HG03520 (cell line): ENCODE data around the gene FAM90A1.
"Not testable (repeated sequence)": the region's sequence is repeated elsewhere in the genome, so short reads cannot be mapped to it uniquely, and the experiment has no call there.

Source experiments
- ATAC-seq: cut with Tn5 transposase; IDR thresholded peaks from one replicate; pipeline ENCODE4 v1.9.1; 2021; ENCODE audit warnings: mild to moderate bottlenecking, moderate library complexity; ENCODE audit not compliant: unreplicated experiment

FAM90A1 gene

DNA sequence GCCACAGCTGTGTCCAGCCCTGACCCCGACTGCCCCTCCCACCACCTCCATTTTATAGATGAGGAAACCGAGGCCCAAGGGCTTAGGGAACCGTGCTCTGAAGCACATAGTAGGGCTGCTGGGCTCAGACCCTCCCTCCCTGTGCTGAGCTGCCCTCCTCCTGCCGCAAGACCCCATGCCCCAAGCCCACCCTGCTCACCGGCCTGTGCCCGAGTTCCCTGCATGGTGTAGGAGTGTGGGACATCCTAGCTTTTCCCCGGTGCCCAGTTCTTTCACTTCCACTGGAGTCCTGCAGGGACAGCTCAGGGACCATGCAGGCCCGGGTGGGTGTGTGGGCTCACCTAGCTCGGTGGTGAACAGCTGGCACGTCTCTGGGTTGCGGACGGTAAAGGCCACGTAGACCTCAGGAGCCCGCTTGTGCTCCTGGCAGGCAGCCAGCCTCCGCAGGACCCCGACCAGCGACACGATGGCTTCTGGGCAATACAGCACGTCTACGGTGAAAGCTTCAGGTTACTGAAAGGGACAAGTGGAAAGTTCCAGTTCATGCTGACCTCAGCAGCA is 6.6 kb upstream of the FAM90A1 start:
- not testable (repeated sequence) for ATAC-seq

DNA sequence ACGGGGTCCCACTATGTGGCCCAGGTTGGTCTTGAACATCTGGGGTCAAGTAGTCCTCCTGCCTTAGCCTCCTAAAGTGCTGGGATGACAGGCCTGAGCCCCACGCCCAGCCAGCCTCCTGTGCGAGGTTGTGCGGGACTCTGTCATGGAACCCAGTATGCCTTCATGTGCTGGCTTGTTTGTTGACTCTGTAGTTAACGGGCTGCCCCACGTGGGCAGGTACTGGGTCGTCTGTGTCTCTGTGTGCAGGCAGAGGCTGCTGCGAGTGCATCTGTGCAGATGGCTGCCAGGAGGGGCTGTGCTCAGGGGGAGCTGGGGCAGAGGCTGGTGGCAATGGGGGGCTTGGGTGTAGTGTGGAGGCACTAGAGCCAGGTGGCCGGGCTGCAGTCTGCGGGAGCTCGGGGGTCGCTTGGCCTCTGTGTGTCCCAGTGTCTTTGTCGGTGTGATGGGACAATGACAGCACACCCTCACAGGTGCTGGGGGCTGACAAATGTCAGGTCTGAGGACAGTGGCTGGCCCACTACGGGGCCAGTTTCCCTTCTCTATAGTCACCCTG is 6.0 kb upstream of the FAM90A1 start:
- not testable (repeated sequence) for ATAC-seq

DNA sequence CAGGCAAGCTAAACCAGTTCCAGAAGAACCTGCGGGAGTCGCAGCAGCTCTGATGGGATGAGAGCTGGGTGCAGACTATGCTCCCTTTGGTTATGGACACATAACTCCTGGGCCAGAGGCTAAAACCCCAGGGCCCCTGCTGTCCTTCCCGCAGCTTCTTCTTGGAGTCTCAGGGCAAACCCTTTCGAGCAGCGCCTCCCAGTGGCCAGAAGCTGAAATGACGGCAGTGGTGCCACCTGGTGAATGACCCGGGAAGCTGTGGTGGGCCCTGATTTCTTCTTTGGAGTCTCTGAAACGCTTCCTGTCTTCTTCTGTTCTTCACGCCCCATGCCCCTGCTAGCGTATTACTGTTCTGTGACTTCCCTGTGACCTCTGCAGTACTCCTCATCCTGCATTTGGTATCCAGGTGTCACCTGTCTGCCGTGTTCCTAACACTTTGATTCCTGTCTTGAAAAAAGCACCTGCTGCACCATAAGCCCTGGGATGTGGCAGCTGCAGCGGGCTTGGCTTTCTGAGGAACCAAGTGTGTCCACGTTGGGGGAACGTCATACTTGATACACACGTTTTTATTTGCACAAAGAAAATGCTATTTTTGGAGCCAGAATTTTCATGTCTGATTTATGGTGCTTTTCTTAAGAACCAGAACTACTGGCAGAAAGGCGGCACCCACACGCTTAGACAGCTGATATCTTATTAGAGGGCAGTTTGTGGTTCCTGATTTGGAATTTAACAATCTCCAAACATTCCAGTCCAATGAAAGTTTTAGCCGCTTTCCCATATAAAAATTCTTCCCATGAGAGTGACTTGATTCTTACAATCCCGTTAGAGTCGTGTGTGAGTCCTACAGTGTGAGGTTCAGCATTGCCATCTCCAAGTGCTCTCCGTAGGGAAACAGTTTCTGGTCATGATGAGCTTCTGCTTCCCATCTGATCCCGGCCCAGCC is 4.5 kb upstream of the FAM90A1 start:
- ATAC-seq = not testable (repeated sequence)

DNA sequence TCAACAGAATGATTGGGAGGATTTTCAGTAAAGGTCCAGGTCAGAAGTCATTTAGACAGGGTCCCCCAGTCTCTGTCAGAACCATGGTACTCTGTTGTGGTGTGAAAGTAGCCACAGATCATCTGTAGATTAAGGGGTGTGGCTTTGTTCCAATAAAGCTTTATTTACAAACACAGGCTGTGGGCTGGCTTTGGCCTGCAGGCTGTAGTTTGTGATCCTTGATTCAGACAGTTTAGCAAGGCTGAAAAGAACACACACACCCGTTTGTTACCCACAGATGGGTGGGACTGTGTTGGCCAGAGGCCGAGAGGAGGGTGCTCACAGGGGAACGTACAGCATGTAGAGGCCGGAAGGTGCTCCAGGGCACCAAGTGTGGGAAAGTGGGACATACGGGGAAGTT is 3.6 kb upstream of the FAM90A1 start:
- not testable (repeated sequence) for ATAC-seq

DNA sequence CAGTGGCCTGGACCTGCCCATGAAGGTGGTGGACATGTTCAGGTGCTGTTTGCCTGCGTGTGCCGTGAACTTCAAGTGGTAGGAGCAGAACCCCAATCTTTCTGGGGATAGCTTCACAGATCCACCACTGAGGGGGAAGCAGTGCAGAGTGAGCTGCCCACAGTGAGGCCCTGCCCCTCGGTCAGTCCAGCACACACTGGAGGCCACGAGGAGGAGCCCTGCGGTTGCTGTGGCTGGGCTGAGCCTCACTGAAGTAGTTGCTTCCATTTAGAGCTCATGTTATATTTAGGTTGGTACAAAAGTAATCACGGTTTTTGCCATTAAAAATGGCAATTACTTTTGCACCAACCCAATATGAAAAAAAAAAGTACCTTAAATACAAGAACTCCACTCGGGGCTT is 2.1 kb upstream of the FAM90A1 start:
- not testable (repeated sequence) for ATAC-seq

DNA sequence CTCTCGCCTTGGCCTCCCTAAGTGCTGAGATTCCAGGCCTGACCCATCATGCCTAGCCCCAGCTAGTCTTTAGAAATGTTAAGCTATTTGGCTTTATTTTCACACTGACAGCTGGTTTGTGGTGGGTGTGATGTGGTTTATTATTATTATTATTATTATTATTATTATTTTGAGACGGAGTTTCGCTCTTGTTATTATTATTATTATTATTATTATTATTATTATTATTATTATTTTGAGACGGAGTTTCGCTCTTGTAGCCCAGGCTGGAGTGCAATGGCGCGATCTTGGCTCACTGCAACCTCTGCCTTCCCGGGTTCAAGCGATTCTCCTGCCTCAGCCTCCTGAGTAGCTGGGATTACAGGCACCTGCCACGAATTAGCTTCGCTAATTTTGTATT is 1.2 kb upstream of the FAM90A1 start:
- ATAC-seq = not testable (repeated sequence)

DNA sequence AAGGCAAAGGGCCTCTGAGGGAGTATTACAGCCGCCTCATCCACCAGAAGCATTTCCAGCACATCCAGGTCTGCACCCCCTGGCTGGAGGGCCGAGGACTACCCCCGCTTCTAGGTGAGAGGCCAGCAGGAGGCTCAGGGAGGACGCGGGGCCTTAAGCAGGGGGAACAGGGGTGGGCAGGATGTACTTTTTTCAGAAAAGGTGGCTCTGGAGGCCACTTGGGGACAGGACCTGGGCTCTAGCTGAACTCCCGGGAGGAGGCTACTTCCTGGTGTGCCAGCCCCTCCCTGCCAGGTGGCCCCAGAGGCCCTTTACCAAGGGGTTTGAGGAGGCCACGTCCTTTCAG is 287 bp upstream of the FAM90A1 start:
- not testable (repeated sequence) for ATAC-seq

DNA sequence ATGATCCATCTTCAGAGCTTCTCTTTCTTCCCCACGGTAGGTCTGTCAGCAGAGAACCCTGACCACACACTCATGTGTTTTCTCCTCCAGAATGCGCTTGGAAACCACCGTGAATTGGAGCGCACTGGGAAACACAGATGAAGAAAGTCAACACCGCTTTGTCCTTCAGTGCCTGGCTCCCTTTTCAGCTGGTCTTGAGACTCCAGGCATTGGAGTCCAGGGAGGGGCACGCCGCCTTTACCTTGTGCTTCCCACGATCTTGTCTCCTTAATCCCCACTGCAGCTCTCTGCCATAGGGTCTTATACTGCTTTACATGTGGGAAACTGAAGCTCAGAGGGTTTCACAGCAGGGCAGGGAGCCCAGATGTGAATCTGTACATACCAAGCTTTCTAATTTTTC is 1.1 kb downstream of the FAM90A1 start:
- no peak for ATAC-seq

DNA sequence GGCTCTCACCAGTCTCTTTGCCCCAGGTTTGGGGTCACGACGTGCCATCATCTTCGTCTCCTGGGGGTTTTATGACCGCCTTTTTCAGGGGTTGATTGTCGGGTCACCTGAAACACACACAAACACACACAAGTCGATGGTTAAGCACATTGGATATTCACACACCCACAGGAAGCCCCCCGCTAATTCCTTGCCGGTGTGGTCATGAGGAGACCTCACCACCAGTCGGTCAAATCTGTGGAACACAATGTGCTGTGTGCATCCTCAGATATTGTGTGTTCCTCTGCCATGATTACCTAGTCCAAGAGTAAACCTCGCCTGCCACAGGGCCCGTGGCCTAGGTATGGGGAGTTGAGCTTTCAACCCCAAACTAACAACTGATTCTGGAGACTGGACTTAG is 2.6 kb downstream of the FAM90A1 start:
- not testable (repeated sequence) for ATAC-seq

DNA sequence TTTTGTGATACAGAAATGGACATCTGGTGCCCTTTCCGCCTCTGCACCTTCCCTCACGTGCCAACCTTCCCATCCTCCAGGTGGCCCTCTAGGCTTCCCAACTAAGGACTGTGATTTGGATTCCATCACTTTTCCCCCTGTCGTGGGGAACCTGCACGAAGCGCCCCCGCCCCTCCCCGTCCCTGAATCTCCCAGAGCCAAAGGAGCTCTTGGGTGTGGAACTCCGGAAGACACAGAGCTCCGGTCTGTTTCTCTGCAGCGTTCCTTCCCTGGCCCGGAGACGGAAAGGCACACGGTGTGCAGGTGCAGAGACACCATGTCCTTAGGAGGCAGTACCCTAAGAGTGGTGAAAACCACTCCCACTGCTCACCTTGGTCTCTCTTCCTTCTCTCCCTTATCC is 3.8 kb downstream of the FAM90A1 start:
- ATAC-seq = not testable (repeated sequence)

DNA sequence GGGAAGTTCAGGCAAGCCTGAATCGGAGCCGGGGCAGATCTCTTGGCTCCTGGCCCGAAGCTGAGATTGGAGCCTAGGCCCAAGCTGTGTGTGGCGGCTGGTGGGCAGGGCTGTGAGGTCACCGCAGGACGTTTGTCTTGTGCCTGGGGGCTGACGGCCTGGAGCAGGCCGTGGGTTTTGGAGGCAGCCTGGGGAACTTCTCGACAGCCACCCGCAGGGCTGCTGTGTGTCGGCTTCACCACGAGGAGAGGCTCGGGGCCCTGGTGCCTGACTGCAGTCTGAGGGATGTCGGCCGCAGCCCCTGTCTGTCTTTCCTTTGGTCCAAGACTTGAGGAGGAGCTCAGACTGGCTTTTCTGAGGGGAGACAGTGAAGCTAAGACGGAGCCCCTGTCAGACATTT is 5.1 kb downstream of the FAM90A1 start:
- ATAC-seq = not testable (repeated sequence)

DNA sequence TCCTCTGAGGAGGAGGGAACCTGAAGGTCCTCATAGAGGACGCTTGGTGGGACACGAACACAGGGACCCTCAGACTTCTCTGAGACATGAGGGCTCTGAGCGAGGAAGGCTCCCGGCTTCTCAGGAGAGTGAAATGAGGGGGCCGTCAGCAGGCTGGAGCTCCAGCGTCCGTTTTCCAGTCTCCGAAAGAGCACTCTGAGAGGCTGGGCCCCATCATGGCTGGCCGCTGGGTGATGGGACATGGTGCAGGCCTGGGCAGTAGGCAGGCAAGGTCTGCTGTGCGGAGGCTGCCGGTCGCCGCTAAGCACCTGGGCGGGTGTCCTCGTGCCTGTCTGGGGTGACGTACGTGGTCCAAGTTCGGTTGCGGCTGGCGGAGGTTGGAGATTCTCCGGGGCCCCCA is 5.6 kb downstream of the FAM90A1 start:
- ATAC-seq = not testable (repeated sequence)

DNA sequence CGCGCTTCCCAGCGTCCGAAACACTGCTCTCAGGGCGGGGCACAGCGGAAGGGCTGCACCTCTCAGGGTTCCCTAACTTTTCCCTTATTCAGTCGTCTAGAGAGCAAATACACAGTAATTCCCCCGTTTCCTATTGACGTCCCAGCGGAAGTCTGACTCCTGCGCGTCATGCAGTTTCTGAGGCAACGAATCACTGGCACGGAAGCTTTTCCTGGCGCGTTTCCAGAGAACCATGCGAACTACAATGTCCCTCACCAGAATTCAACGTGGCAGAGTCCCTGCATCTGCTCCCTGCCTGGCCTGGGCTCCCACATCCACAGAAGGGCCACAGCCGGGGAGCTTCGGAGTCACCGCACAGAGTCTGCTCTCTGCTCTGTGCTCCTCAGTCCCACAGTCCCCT is 6.0 kb downstream of the FAM90A1 start:
- ATAC-seq = not testable (repeated sequence)

DNA sequence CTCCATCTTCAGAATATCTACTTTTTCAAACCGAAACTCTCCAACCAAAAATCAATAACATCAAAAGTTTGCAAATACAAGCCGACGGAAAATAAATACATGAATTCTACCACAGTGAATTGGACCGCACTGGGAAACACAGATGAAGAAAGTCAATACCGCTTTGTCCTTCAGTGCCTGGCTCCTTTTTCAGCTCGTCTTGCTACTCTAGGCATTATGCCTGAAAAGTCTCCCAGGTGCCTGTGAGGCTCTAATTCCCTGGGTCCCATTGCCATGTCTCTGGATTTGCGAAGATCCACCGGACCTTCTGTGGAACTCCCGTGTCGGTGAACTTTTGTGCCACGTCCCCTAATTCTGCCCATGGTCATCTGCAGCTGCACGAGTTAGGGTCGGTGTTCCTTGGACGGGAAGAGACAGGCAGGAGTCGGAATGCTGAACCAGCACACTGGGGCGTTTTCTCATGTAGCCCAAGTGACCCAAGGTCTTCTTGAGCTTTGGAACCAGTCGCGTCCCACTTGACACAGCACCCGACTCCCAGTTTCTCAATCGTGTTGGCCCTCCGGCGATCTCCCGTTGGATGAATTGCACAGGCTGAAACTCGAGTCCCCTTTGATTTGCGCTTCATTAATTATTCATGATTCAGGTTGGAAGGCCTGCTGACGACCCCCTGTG is 8.6 kb downstream of the FAM90A1 start:
- ATAC-seq = not testable (repeated sequence)

DNA sequence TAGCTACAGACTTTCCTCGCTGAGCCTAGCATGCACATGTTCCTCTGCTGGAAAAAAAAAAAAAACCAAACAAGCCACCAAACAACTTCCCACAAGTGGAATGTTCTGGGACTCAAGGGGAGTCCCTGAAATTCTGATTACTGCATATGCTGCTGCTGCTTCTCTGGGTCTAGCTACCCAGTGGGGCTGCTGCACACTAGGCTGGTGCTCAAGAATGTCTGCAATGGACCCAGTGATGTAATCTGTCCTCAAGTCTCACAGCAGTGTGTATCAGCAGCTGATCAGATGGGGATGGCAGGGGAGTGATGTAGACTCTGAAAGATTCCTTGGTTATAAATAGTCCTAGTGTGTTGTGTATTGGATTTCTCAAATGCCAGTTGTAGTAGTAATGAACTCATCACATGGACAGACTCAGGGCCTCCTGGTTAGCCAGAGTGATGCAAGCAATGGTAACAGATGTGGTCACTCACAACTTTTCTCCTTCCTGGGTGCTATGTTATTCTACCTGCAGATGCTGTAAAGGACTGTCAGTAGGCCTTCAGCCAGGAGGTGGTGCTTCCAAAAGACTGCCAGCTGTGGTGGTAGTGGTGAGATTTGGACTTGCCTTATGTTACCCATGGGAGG is 29.6 kb downstream of the FAM90A1 start:
- ATAC-seq = not testable (repeated sequence)

DNA sequence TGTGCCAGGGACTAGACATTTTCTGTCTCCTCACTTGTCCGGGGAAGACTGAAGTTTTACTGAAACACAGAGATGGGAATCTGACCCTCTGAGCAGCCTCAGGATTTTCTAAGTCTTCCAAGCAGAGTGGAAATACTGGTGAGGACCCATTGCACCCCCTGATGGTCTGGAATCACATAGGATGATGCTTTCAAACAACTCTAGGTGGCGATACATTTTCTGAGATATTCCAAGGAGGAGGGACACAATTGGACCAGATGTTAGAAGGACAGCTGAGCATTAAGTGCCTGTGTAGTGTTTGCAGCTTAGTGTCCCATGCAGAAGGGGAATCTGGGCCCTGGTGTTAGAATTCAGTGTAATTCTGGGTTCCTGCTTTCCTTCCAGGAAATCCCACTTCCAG is 39.3 kb downstream of the FAM90A1 start:
- not testable (repeated sequence) for ATAC-seq

DNA sequence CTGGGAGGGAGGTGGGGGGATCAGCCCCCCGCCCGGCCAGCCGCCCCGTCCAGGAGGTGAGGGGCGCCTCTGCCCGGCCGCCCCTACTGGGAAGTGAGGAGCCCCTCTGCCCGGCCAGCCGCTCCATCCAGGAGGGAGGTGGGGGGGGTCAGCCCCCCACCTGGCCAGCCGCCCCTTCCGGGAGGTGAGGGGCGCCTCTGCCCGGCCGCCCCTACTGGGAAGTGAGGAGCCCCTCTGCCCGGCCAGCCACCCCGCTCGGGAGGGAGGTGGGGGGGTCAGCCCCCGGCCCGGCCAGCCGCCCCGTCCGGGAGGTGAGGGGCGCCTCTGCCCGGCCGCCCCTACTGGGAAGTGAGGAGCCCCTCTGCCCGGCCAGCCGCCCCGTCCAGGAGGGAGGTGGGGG is 43.2 kb downstream of the FAM90A1 start:
- ATAC-seq = not testable (repeated sequence)

DNA sequence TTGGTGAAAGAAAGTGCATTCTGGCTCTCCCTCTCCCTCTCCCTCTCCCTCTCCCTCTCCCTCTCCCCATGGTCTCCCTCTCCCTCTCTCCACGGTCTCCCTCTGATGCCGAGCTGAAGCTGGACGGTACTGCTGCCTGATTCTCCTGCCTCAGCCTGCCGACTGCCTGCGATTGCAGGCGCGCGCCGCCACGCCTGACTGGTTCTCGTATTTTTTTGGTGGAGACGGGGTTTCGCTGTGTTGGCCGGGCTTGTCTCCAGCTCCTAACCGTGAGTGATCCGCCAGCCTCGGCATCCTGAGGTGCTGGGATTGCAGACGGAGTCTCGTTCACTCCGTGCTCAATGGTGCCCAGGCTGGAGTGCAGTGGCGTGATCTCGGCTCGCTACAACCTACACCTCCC is 44.1 kb downstream of the FAM90A1 start:
- not testable (repeated sequence) for ATAC-seq

DNA sequence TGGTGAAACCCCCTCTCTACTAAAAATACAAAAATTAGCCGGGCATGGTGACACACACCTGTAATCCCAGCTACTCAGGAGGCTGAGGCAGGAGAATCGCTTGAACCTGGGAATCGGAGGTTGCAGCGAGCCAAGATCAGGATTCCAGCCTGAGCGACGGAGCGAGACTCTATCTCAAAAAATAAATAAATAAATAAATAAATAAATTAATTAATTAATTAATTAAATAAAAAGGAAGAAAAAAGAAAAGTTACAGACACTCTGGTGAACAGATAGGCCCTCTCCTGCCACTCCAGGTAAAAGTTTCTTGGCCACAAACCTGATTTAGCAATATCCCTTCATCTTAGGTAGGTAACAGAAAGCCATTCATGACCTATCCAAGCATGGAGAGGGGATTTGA is 44.5 kb downstream of the FAM90A1 start:
- not testable (repeated sequence) for ATAC-seq

DNA sequence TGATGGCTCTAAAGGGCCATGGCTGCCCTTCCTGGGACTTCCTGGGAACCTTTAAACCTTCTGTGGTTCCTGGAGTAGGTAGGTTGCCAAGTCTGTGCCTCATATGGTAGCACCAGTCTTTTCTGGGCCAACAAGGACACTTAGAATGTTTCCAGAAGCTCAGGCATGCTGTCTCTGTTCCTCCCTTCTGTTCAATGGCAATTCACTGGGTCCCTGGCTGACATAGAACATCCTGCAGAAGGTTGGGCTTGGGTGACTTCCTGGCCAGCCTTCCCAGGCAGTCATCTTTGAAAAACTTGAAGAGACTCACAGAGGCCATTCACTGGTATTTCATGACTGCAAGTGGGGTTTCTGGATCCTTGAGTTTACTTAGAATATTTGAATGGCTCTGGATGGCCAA is 46.1 kb downstream of the FAM90A1 start:
- not testable (repeated sequence) for ATAC-seq

DNA sequence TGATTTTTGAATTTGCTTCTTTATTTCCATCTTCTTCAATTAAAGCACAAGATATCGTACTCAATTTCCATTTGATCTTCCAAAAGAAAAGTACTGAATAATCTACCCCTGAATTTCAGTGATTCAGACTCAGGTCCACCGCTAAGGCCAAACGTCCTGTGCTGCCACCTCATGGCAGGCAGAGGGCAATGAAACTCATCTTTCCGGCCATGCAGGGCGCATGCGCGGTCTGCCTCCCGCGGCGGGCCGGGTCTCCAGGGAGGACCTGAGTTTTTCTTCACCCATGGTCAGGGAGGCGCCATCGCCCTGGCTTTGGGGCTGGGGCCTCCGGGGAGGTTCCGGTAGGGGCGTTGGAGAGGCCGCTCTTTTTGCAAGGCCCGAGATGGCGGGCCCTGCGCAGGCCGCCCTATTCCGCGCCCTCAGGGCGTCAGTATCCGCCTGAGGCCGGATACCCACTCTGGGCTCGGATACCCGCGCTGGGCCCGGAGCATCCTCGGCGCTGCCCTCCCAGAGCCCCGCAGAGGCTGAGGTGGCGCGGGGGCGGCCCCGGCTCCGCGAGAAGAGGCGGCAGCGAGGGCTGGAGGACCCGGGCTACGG is 47.3 kb downstream of the FAM90A1 start:
- ATAC-seq = not testable (repeated sequence)
